Activated T-helper 1 cell treated with Interleukin-2 at 50 U/mL for 16 hours (primary cell): ENCODE measurements around the gene TPGS1.
A peak's percentile ranks its signal among the peaks of the same experiment; 100 is the strongest.

Experiments
- DNase-seq: peaks from one replicate; pipeline ENCODE4 v3.0.0-alpha.2; 2020; ENCODE audit warnings: low read depth

Gene TPGS1

DNA sequence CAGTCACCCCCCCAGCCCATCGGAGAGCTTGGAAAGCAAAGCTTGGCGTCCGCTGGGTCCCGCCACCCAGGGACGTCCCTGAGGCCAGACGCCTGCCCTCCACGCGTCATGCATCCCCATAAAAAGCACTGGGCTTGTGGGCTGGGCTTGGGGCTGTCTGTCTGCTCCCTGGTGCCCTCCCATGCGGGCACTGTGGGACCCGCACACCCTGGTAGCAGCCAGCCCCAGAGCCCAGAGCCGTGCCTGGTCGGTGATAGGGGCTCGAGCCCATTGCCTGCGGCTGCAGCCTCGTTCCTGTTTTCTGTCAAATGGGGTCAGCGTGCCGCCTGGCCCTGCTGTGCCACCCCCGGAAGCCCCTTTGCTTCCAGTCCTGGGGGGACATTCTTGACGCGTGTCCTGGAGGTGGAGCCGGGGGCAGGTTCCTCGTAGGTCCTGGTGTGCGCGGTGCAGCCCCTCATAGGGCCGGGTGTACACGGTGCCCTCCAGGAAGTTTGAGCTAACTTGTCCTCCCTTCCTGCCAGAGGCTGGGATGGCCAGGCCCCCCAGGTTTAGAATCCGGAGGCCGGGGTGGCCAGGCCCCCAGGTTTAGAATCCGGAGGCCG, 32.2 kb downstream of the TPGS1 start:
- DNase-seq = no peak

DNA sequence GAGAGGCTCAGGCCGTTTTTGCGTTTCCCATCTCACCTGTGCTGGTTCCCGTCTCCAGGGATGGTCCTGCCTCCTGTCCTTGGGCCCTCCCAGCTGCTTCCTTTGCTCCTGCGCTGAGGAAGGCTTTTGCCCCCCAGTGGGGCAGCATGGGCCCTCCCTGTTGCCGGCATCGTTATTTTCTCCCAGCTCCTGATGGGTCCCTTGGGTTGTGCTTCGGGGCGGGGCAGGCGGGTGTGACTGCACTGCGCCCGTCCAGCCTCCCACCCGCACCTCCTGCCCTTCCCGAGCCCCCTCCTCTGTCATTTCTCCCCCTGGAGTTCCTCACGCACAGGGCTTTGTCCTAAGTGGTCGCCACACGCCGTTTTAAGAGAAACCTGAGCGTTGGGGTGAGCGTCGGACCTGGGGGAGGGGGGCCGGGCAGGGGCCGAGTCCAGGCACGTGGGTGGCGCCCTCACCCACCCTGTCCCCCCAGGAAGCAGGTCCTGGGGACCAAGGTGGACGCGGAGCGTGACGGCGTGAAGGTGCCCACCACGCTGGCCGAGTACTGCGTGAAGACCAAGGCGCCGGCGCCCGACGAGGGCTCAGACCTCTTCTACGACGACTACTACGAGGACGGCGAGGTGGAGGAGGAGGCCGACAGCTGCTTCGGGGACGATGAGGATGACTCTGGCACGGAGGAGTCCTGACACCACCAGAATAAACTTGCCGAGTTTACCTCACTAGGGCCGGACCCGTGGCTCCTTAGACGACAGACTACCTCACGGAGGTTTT, 33.8 kb downstream of the TPGS1 start:
- no peak for DNase-seq

DNA sequence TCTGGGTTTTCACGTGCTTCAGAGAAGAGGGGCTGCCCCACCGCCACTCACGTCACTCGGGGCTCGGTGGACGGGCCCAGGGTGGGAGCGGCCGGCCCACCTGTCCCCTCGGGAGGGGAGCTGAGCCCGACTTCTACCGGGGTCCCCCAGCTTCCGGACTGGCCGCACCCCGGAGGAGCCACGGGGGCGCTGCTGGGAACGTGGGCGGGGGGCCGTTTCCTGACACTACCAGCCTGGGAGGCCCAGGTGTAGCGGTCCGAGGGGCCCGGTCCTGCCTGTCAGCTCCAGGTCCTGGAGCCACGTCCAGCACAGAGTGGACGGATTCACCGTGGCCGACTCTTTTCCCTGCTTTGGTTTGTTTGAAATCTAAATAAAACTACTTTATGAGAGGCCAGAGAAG, 34.4 kb downstream of the TPGS1 start:
- no peak for DNase-seq

DNA sequence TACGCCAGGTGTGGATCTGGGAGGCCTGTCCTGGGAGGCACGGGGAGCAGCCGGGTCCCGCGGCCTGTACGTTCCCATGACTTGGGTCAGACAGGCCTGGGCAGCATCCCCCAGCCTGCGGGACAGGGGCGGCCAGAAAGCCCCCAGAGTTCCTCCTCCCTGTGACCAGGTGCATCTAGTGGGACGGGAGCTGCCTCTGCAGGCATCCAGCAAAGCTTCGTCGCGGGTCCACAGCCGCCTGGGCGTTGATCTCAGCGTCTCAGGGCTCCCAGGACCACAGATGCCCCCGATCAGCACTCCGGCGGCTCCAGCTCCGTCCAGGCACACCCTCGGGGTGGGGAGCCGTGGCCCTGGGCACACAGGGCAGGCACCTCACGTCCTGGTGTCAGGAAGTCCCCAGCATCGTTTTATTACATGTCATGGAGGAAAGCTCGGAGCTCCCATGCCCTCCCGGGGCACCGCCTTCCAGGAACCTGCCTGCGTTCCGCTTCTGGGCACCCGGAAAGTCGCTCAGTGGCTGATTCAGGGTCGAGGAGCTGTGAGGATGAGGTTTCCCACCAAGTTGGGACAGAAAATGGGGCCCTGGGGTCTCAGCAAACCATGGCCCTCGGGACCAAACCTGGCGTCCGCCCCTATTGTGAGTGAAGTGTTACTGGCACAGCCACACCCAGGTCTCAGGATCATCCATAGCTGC, 35.0 kb downstream of the TPGS1 start:
- DNase-seq = no peak

DNA sequence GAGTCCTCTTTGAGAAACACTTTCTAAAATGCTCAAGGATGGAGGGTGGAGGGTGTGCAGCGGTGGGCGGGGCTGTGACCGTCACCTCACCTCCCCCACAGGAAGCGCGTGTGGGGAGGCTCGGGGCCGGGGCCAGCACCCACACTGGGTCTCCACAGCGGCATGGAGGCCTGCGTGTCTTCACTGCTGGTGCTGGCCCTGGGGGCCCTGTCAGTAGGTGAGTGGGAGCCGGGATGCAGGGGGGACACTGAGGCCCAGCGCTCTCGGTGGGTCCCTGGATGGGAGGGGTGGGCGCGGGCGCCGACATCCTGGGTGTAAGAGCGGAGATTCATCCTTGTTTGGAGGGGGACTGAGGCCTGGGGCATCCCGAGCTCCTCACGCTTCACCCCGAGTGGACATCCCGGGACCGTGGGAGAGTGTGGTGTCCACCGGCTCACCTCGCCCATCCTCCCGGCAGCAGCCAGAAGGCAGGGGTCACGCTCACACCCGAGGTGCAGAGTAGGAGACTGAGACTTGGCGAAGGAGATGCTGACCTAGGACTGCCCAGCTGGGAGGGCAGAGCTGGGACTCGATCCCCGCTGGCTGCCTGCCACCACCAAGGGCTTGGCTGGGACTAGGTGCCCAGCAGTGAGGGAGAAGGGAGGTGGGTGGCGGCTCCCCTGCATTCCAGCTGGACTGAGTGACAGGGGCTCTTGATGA, 36.8 kb downstream of the TPGS1 start, which contains the start of gene GZMM:
GZMM (plus strand) TSS at position 144 of the 699 bp plus-strand sequence; CDS start at position 163, 19 bp downstream.
- peak; percentile 70 for DNase-seq

DNA sequence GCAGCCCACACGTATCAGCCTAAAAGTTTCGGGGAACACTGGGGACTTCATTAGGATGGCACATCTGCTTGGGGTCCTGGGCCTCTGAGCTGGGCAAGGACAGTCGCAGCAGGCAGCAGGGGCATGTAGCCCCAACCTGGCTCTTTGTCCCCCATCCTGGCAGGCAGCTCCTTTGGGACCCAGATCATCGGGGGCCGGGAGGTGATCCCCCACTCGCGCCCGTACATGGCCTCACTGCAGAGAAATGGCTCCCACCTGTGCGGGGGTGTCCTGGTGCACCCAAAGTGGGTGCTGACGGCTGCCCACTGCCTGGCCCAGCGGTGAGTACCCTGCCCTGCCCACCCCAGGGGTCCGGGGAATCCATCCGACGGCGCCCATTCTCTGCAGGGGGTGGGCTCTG, 39.8 kb downstream of the TPGS1 start:
- no peak for DNase-seq

DNA sequence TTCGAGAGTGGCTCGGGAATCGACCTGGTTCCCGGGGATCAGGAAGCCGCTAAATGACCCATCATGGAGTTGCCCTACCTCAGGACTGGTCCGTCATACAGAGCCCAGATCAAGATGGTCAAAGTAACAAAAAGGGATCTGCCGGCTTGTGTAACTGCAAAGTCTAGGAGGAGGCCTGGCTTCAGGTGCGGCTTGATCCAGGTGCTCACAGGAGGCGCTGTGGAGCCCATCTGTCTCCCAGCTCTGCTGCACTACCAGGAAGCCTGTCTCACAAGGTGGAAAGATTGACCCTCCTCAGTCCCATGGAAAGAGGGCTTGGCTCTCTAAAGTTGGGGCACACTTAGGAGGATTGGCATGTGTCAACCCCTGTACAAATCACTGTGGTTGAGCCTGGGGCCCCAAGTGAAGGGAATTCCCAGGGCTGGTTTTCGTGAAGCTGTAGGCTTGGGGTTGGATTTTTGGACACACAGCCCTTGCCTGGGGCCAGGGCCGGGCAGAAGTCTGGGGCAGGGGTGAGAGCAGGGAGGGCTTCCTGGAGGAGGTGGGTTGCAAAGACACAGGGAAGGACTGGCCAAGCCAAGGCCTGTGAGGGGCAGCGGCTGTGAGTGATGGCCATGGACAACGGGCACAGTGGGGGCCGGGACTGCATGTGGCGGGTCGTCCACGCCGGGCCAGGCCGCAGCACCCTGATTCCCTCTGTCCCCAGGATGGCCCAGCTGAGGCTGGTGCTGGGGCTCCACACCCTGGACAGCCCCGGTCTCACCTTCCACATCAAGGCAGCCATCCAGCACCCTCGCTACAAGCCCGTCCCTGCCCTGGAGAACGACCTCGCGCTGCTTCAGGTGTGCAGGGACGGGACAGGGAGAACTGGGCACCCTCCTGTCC, 40.8 kb downstream of the TPGS1 start:
- no peak for DNase-seq

DNA sequence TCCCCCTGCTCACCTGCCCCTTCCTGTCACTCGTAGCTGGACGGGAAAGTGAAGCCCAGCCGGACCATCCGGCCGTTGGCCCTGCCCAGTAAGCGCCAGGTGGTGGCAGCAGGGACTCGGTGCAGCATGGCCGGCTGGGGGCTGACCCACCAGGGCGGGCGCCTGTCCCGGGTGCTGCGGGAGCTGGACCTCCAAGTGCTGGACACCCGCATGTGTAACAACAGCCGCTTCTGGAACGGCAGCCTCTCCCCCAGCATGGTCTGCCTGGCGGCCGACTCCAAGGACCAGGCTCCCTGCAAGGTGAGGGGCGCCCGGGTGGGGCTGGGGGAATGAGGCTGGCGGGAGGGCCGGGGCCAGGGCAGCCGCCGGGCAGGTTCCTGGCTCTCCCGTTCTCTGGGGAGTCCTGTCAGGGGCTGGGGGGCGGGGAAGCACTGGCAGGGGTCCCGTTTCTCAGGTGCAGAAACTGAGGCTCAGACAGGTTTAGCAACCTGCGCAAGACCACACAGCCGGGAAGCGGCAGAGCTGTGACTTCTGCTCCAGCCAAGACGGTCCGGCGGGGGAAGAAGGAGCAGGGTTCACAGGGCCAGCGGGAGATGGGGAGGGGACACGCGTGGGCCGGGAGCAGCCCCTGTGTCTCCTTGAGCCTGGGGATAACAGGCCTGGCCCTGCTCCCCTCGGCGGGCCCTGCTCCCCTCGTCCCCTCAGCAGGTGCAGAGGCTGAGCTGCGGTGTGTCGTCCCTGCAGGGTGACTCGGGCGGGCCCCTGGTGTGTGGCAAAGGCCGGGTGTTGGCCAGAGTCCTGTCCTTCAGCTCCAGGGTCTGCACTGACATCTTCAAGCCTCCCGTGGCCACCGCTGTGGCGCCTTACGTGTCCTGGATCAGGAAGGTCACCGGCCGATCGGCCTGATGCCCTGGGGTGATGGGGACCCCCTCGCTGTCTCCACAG, 41.9 kb downstream of the TPGS1 start:
- no peak for DNase-seq

DNA sequence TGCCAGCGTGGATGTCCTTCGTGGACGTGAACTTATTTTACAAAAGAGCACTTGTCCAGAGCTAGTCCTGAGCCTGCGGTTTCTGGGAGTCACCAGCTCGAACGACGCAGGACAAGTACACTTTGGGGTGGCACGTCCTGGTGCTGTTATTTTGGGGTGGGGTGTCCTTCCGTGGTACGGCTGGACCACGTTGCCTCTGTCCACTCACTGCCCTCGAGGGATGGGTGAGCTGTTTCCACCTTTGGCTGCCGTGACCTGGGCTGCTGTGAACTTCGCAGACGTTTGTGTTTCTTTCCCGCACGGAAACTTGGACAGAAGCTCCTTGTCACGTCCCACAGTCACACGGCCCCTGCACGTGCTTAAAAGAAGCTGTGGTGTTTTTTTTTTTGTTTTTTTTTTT, 47.5 kb downstream of the TPGS1 start:
- no peak for DNase-seq

DNA sequence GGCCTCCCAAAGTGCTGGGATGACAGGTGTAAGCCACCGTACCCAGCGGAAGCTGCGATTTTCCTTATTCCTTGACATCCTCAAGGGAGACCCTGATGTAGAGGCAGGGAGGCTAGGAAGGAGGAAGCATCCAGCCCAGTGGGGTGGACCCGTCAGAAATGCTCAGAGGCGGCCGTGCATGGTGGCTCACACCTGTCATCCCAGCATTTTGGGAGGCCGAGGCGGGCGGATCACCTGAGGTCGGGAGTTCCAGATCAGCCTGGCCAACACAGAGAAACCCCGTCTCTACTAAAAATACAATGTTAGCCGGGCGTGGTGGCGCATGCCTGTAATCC, 48.1 kb downstream of the TPGS1 start:
- no peak for DNase-seq

DNA sequence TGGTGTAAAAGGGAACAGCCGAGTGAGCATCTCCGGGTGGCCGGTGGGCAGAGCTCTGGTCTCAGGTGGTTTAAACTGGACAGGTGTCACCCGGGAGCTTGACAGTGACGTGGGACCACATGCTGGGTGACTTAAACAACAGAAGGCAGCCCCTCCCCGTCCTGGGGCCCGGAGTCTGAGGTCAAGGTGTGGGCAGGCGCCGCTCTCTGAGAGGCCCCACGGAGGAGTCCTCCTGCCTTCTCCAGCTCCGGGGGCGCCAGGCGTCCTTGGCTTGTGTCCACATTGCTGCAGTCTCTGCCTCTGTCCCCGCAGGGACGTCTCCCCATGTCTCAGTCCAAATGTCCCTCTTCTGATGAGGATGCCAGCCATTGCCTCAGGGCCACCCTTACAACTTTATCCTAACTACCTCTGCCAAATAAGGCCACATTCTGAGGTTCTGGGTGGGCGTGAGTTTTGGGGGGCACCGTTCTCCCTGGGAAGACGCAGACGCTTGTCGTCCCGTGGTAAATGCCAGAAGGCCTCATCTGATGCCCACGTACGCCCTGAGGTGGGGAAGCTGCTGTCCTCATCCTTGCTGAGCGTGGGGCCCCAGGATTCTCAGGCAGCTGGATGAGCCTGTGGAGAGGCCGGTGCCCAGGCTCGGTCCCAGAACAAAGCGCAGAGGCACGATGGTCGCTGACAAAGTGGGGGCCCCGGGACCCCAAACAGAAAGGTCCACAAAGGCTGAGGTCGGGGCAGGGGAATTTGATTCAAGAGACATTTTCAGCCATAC, 49.5 kb downstream of the TPGS1 start:
- no peak for DNase-seq

DNA sequence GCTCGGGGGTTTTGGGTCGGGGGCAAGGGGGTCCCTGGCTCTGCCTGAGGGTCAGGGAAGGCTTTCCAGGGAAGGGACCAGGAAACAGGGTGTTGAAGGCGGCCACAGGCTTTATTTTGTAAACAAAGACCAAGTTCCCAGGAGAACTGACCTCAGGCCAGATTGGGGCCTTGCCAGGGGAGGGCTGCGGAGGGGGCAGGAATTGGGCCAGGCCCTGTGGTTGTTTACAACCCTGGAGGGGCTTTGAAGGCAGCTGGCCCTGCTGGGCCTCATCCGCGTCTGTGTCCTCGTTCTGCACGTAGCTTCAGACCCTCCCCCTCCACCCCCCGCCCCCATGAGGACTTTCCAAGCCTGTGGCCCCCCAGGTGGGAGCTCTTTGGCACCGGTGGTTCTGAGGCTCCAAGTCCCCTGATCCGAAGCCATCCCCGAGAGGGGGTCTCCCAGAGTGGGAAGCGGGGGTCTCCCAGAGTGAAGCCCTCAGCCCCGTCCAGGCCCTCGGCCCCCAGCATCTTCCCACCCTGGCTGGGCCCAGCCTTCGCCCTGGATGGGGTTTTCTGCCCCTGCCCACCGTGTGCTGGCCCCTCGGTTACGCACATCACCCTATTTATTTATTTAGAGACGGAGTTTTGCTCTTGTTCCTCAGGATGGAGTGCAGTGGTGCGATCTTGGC, 51.6 kb downstream of the TPGS1 start:
- DNase-seq = no peak

DNA sequence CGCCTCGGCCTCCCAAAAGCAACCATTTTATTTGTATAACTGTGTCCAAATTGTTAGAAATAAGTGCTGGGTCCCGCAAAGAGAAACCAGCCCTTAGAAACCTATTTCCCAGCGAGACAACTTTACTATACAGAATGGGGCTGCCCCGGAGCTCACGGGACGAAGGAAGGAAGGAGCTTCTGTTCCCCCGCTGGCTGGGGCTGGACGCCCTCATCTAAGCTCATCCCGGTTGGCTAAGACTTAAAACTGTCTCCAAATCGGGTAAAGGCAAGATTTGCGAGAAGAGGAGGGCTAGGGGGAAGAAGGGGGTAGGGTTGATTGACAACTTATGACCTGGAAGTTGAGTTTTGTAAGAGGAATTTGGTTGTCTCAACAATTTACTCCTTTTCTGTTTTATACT, 52.8 kb downstream of the TPGS1 start:
- no peak for DNase-seq

DNA sequence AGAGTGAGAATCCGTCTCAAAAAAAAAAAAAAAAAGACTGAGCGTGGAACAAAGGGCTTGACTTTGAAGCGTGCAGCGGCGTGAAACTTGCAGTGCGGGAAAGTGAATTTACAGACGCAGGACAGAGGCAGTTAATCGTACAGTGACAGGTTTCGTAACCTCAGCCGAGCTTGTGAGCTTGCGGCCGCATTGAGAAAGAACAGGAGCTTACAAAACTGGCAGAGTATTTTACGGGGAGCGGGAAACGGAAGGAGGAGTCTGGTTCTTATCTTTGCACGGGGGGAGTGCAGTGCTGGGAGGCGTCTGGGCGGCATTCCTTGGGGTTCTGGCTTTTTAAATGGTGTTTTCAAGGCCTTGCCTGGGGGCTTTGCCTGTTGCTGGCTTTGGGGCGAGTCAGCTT, 59.1 kb downstream of the TPGS1 start:
- DNase-seq = no peak

DNA sequence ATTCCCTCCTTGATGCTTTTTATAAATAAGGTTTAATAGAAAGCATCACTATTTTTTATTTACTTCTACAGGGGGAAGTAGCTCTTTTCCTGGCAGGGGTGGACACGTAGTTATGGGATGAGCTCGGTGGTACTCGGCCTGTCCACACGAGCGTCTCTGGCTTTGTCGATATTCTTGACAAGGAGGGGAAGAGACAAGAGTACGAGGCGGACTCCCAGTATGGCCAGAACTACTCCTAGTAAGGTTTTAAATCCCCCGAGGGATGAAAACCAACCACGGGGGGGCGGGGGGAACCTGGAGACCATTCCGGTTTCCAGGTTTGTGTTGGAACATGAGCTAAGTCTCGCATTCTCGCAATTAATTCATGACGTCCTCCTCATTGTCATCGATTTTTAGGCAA, 59.5 kb downstream of the TPGS1 start:
- DNase-seq = no peak

DNA sequence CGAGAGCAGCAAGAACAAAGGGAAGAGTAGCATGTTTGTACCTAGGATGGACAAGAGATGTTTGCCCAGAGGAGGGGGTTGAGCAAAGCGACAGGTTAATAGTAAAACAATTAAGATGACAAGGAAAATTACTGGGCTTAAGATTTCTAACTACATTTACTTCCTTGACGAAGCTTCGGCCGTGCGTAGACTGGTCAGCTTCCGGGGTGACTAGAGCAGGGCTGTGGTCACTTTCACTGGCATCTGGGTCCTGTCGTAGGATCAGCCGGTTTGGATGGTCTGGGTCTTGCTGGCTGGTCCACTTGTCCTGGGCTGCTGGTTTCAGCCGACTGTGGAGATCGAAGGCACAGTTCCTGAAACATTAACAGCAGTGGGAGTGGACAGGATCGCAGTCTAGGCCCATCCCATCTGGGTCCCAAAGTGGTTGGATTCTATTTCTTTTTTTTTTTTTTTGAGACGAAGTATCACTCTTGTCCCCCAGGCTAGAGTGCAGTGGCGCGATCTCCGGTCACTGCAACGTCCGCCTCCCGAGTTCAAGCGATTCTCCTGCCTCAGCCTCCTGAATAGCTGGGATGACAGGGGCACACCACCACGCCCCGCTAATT, 60.1 kb downstream of the TPGS1 start:
- DNase-seq = no peak
